ENCODE measurements around the gene BCR.

- no peak for TF ChIP-seq CTCF (IDR thresholded peaks at IDR 0.05)
- no peak for TF ChIP-seq POLR2A (IDR thresholded peaks at IDR 0.05)
- TF ChIP-seq POLR2AphosphoS5 (IDR thresholded peaks at IDR 0.05), result no peak
Observed at GRCh38 chr22:23144432-23144831, 35.9 kb upstream of the BCR start.

Data from upper lobe of left lung (tissue), 4 donors.